Lower leg skin (tissue), 4 donors: ENCODE results near the gene TOP3B. TPM values are rescaled to one million over a fixed set of nuclear protein-coding genes. Genes with fewer than 3 reads are reported as not detected.

Experiments used
- DNase-seq, 2 donors: peaks; one replicate each; pipeline ENCODE4 v3.0.0-alpha.2; 2019; ENCODE audit warnings: low spot score in 2 of 2
- H3K4me3 ChIP-seq: fragments of 200-600 bp; sonication (generic); 2 replicates; pipeline ENCODE4 v1.5.1; 2017; ENCODE audit warnings: mild to moderate bottlenecking, low read depth; ENCODE audit not compliant: poor library complexity, severe bottlenecking
- POLR2A ChIP-seq, 2 donors: fragments of 450-650 bp; IDR thresholded peaks; one replicate each; pipeline ENCODE4 v1.6.1; 2016 to 2017; ENCODE audit warnings: antibody characterized with exemption in 2 of 2, mild to moderate bottlenecking in 1 of 2, moderate library complexity in 1 of 2
- WGBS, 2 donors: methylation state at CpG; one replicate each; pipeline ENCODE4 v1.1.5; 2018; 5-methylcytosine and 5-hydroxymethylcytosine counted together
- intact Hi-C: fragments of 100-400 bp; cut with DNase I; formaldehyde crosslinking; loops from one replicate; pipeline ENCODE4 v1.15.0; 2023; ENCODE audit warnings: low total_unique reads
- total RNA-seq, 4 donors: library from RNA; depleted of rRNA; stranded (reverse); fragments of >200 nt; gene quantifications; one replicate each; pipeline ENCODE4 v1.1.0, GENCODE V29; 2016
- TF ChIP-seq, protein P1 (sequence below), 3 donors: fragments of 450-650 bp; IDR thresholded peaks; one replicate each; pipeline ENCODE4 v1.5.1; 2016; ENCODE audit warnings: antibody characterized with exemption in 3 of 3, mild to moderate bottlenecking in 3 of 3, moderate library complexity in 2 of 3

The TOP3B gene
- total RNA-seq, 4 donors from 2014 or later, result 23.6 to 53.6 (median 29.7) TPM

DNA sequence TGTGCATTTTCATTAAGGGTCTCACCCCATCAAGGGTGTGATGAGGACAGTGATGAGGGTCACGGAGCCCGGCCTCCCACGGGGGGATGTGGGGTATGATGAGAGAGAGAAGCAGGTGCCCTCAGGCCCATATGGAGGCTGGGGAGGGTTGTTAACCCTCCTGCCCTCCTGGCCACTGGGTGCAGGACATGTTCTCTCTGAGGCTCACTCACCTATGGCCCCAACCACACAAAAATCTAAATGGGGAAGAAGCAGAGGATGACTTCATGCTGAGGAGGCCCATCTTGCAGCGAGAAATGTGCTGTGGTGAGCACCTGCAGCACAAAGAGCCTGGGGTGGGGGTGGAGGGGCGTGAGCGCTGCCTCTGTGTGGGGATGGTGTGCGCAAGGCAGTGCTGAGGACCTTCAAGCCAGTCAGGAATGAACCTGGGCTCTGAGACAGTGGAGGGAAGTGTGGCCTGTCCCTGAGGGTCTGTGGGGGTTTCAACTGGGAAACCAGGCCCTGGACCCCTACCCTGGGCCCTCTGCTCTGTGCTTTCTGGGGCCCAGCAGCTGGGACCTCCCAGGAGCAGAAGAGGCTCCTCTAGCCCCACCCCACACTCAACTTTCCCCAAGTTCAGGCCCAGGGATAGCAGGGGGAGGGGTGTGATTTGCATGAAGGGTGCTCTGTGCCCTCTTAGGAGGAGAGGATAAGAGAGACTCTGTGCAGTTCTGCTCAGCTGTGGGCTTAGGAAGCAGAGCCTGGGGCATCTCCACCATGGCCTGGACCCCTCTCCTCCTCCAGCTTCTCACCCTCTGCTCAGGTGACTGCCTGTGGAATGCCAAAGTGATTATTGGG, 43.0 kb upstream of the TOP3B start:
- 87 to 91% methylated on average over 7 of the region's 7 CpGs for WGBS, 2 donors
- TF ChIP-seq, protein P1, sequence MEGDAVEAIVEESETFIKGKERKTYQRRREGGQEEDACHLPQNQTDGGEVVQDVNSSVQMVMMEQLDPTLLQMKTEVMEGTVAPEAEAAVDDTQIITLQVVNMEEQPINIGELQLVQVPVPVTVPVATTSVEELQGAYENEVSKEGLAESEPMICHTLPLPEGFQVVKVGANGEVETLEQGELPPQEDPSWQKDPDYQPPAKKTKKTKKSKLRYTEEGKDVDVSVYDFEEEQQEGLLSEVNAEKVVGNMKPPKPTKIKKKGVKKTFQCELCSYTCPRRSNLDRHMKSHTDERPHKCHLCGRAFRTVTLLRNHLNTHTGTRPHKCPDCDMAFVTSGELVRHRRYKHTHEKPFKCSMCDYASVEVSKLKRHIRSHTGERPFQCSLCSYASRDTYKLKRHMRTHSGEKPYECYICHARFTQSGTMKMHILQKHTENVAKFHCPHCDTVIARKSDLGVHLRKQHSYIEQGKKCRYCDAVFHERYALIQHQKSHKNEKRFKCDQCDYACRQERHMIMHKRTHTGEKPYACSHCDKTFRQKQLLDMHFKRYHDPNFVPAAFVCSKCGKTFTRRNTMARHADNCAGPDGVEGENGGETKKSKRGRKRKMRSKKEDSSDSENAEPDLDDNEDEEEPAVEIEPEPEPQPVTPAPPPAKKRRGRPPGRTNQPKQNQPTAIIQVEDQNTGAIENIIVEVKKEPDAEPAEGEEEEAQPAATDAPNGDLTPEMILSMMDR (IDR thresholded peaks at IDR 0.05), result no peak
- no peak for TF ChIP-seq POLR2A (IDR thresholded peaks at IDR 0.05)
- no peak for DNase-seq
- no peak overlapping the region for H3K4me3 ChIP-seq
- intact Hi-C loops, result no loop called here

DNA sequence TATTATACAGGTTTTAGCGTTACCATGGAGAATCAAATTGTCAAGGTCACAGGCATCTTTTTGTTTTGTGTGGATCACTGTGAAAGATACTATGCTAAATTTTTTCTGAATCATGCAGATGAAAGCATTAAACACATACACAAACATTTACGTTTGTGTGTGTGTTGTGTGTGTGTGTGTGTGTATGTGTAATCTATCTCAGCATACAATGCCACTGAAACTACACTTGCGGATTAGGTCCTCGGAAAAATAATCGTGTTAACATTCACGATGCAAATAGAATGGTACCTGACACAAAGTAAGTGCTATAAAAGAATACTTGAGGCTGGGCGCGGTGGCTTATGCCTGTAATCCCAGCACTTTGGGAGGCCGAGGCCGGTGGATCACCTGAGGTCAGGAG, 41.9 kb upstream of the TOP3B start:
- TF ChIP-seq, protein P1 (IDR thresholded peaks at IDR 0.05), result no peak
- no peak for TF ChIP-seq POLR2A (IDR thresholded peaks at IDR 0.05)
- intact Hi-C loops, result no loop called here
- H3K4me3 ChIP-seq, result no peak overlapping the region
- 92 to 96% methylated on average over 10 of the region's 10 CpGs for whole genome bisulfite sequencing, 2 donors
- DNase-seq, result no peak

DNA sequence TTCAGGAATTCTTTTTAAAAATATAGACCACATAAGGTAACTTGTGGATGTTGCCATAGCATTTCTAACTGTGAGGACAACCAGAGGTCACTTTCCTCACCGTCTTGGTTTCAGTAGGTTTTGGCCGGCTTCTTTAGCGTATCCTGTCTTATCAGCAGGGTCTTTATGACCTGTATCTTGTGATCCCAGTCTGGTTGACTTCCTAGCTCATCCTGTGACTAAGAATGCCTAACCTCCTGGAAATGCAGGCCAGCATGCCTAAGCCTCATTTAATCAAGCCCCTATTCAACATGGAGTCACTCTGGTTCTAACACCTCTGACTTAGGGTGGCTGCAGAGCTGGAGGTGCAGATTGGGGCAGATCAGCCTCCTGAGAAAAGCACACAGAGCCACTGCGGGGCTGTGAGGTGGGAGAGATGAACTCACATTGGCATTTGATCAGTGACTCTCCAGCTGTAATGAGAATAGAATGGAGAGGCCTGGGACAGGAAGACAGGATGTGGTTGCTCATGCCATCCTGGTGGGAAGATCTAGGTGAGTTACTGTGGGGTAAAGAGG, 41.1 kb upstream of the TOP3B start:
- H3K4me3 ChIP-seq, result no peak overlapping the region
- DNase-seq, result no peak
- intact Hi-C loops, result no loop called here
- WGBS, 2 donors, result 75 to 81% methylated on average over 4 of the region's 4 CpGs
- TF ChIP-seq POLR2A (IDR thresholded peaks at IDR 0.05), result no peak
- TF ChIP-seq, protein P1 (IDR thresholded peaks at IDR 0.05), result no peak

DNA sequence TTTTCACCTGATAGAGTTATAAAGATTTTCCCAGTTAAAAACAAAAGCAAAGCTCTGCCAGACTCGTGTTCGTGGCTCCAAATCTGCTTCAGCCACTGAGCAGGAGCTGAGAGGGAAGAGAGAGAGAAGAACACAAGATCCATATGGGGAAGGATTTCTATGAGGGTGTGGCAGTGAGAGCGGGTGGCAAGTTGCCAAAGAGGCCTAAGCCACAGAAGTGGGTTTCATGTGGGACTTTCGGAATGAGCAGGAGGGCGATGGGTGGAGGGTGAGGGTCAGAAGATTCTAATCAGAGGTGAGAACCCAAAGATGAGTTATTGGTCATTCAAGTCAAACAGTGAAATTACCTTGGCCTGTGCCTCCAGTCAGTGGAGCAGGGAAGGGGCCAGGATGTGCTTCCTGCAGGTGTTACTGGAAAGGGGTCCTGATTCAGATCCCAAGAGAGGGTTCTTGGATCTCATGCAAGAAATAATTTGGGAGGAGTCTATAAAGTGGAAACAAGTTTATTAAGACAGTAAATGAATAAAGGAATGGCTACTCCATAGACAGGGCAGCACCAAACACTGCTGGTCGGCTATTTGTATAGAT, 40.5 kb upstream of the TOP3B start:
- H3K4me3 ChIP-seq, result no peak overlapping the region
- intact Hi-C loops, result no loop called here
- TF ChIP-seq POLR2A (IDR thresholded peaks at IDR 0.05), result no peak
- TF ChIP-seq, protein P1 (IDR thresholded peaks at IDR 0.05), result no peak
- DNase-seq, result no peak
- 61 to 62% methylated on average over 6 of the region's 6 CpGs for WGBS, 2 donors

DNA sequence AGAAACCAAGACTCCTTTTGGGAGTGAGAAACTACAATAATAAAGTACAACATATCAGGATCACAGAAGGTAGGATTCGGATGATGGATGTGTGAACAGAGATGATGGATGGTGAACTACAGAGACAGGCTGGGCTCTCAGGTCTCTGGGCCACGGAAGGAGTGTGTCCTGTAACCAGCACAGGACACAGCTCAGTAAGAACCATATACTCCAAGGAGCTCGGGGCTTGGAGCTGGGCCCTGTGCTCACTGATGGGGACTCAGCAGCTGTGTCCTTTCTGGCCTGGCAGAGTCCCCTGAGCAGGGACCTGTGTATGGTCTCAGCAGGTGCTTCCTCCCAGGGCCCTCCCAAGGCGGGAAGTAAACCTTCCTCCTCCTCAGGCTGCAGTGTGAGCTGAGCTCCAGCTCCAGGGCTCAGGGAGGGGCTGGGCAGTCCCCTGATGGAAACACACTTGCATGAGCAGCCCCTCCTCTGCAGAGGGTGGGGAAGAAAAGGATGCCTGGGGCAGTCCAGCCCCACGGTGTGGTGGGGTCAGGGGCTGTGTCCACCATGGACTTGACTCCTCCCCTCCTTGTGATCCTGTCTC, 39.8 kb upstream of the TOP3B start:
- no peak for DNase-seq
- TF ChIP-seq POLR2A (IDR thresholded peaks at IDR 0.05), result no peak
- TF ChIP-seq, protein P1 (IDR thresholded peaks at IDR 0.05), result no peak
- H3K4me3 ChIP-seq, result no peak overlapping the region
- 51 to 54% methylated on average over 4 to 5 of the region's 5 CpGs for WGBS, 2 donors
- intact Hi-C loops, result no loop called here
